ENCODE results near the gene EGFL6.
"Not testable (repeated sequence)": the region's sequence is repeated elsewhere in the genome, so short reads cannot be mapped to it uniquely, and the experiment has no call there.

The EGFL6 gene

GRCh38 chrX:13598877-13599276 is 29.5 kb downstream of the EGFL6 start:
- no peak for DNase-seq

GRCh38 chrX:13599491-13599890 is 30.1 kb downstream of the EGFL6 start:
- no peak for DNase-seq

- no peak for DNase-seq
These were observed 36.2 kb downstream of the EGFL6 start for GRCh38 chrX:13605611-13606010.

- DNase-seq: no peak
These were observed 38.1 kb downstream of the EGFL6 start for GRCh38 chrX:13607331-13607995.

- DNase-seq: no peak
These were observed 38.6 kb downstream of the EGFL6 start for GRCh38 chrX:13607996-13608365.

GRCh38 chrX:13614154-13614553 is 44.8 kb downstream of the EGFL6 start:
- no peak for DNase-seq

GRCh38 chrX:13620207-13620606 is 50.8 kb downstream of the EGFL6 start:
- no peak for DNase-seq

GRCh38 chrX:13622401-13622964 is 53.1 kb downstream of the EGFL6 start:
- no peak for DNase-seq

GRCh38 chrX:13627306-13627705 is 57.9 kb downstream of the EGFL6 start:
- DNase-seq: no peak

GRCh38 chrX:13637224-13637623 is 67.8 kb downstream of the EGFL6 start:
- not testable (repeated sequence) for DNase-seq

- DNase-seq: no peak
These were observed 68.6 kb downstream of the EGFL6 start for GRCh38 chrX:13638021-13638420.

- no peak for DNase-seq
These were observed 69.4 kb downstream of the EGFL6 start for GRCh38 chrX:13638826-13639225.

- DNase-seq: not testable (repeated sequence)
These were observed 72.3 kb downstream of the EGFL6 start for GRCh38 chrX:13641684-13642083.

GRCh38 chrX:13645464-13646153 is 76.2 kb downstream of the EGFL6 start:
- DNase-seq: no peak

- DNase-seq: peak; percentile 44 to 57
These were observed 76.8 kb downstream of the EGFL6 start for GRCh38 chrX:13646154-13646549.

- DNase-seq: peak; percentile 68 to 74
These were observed 78.4 kb downstream of the EGFL6 start for GRCh38 chrX:13647709-13648212.

- DNase-seq: not testable (repeated sequence)
These were observed 78.9 kb downstream of the EGFL6 start for GRCh38 chrX:13648336-13648735.

GRCh38 chrX:13649838-13650237 is 80.4 kb downstream of the EGFL6 start:
- no peak for DNase-seq

- DNase-seq: no peak
These were observed 80.9 kb downstream of the EGFL6 start for GRCh38 chrX:13650318-13650717.

- DNase-seq: no peak
These were observed 81.7 kb downstream of the EGFL6 start for GRCh38 chrX:13651150-13651549.

GRCh38 chrX:13652287-13652793 is 82.9 kb downstream of the EGFL6 start:
- DNase-seq: no peak

- DNase-seq: peak; percentile 89 to 92
These were observed 83.7 kb downstream of the EGFL6 start, which contains the start of gene TCEANC for GRCh38 chrX:13652850-13653693. TCEANC (plus strand) TSS chrX:13653141; CDS start chrX:13662509, 9,368 bp downstream.

- DNase-seq: no peak
These were observed 84.7 kb downstream of the EGFL6 start for GRCh38 chrX:13654116-13654515.
